ENCODE data around the gene LRRC18. TPM values are rescaled to one million over a fixed set of nuclear protein-coding genes. Genes with fewer than 3 reads are reported as not detected.

LRRC18 gene
- total and polyA plus RNA-seq, 9 of the 15 experiments (the other 6 are each of a cell fraction or from before 2014, with no cell fraction given) = not detected

GRCh38 chr10:48951707-48952106 is 12.1 kb upstream of the LRRC18 start:
- peaks cover 25 to 62% of the 10 kb centered on the region in 2 experiments for H3K27me3 ChIP-seq (ENCODE audit: control insufficient read depth in 2 of 2, insufficient read depth in 2 of 2, low read length in 2 of 2)
- in situ Hi-C loops (cut with MboI) (no loop called here), intact Hi-C loops (cut with micrococcal nuclease) (no loop called here)
- no peaks in the 10 kb centered on the region for H3K9me1 ChIP-seq (ENCODE audit: control insufficient read depth, insufficient read depth, low read length)
- H3K27ac ChIP-seq (ENCODE audit: extremely low read depth, low read depth, low read length) = no peak overlapping the region
- no peaks in the 10 kb centered on the region for H3K9me3 ChIP-seq (replicated peaks; ENCODE audit: control insufficient read depth, insufficient read depth, low read depth, low read length)
- 1% methylated on average over 7 of the region's 7 CpGs for WGBS (ENCODE audit: insufficient coverage, low coverage, missing lambda C conversion rate)
- ATAC-seq (no peak), FAIRE-seq (no peak), DNase-seq (ENCODE audit: extremely low read depth in 1 of 4, low spot score in 3 of 4) (peak in 1 of 4 experiments; percentile 25)
- H2AFZ ChIP-seq (ENCODE audit: low read depth, low read length) = no peak overlapping the region
- 0 out of 2 replicates have a peak, but pooled peaks cover 3% of the 10 kb centered on the region for H4K20me1 ChIP-seq (replicated peaks; ENCODE audit: control insufficient read depth, insufficient read depth, low read length)
- no peaks in the 10 kb centered on the region for H3K36me3 ChIP-seq (ENCODE audit: control insufficient read depth, insufficient read depth, low read length)
- ChIA-PET POLR2A (no interaction called here), CTCF (ENCODE audit: low intra/inter-chr PET ratio) (no interaction called here)
- H3K4me1 ChIP-seq (replicated peaks in 1 of 2; ENCODE audit: control insufficient read depth in 2 of 2, insufficient read depth in 2 of 2, low read length in 2 of 2) = no peaks in the 10 kb centered on the region
- H3K9ac ChIP-seq (ENCODE audit: insufficient read depth in 1 of 2, low read depth in 2 of 2, low read length in 2 of 2) = no peak overlapping the region
- no peak overlapping the region for H3K4me3 ChIP-seq
- BruUV-seq (replicated peaks) = no TSS peak
- no peak overlapping the region for H3K4me2 ChIP-seq (ENCODE audit: insufficient read depth, low read length)
- no peaks in the 10 kb centered on the region for H3K79me2 ChIP-seq (ENCODE audit: control insufficient read depth, insufficient read depth, low read length)
- TF ChIP-seq PATZ1 (CRISPR knock-in tag; IDR thresholded peaks at IDR 0.05; ENCODE audit: borderline replicate concordance) = no peak
- TF ChIP-seq ZNF431 (CRISPR knock-in tag; IDR thresholded peaks at IDR 0.05) = no peak
- TF ChIP-seq ZNF584 (CRISPR knock-in tag; IDR thresholded peaks at IDR 0.05; ENCODE audit: low read depth) = no peak
- TF ChIP-seq CEBPZ (IDR thresholded peaks at IDR 0.05; ENCODE audit: borderline replicate concordance, low read depth, low read length) = no peak
- TF ChIP-seq ZBTB12 (CRISPR knock-in tag; IDR thresholded peaks at IDR 0.05) = no peak
- TF ChIP-seq BCL6 (CRISPR knock-in tag; IDR thresholded peaks at IDR 0.05) = no peak
- TF ChIP-seq ZNF512 (tag; IDR thresholded peaks at IDR 0.05) = no peak
- TF ChIP-seq ZBTB49 (CRISPR knock-in tag; IDR thresholded peaks at IDR 0.05; ENCODE audit: borderline replicate concordance) = no peak
- TF ChIP-seq ZNF586 (CRISPR knock-in tag; conservative IDR thresholded peaks at IDR 0.05) = no peak
- no peak for TF ChIP-seq NFYB (IDR thresholded peaks at IDR 0.05; ENCODE audit: extremely low read depth, insufficient read length)
- TF ChIP-seq PRMT5 (CRISPR knock-in tag; IDR thresholded peaks at IDR 0.05) = no peak

Data from K562 (cell line).